Trophoblast cell (in vitro differentiated cells and primary cell): Measurements from ENCODE around the gene TACC2.

Experiments used
- DNase-seq, 2 donors: peaks; one replicate each; pipeline ENCODE4 v3.0.0-alpha.2; 2016
- H2AFZ ChIP-seq: 2 replicates; pipeline ENCODE4 v1.6.1; 2013; ENCODE audit warnings: low read length, moderate library complexity, mild to moderate bottlenecking; ENCODE audit not compliant: insufficient read depth, poor library complexity
- H2AK5ac ChIP-seq: 2 replicates; pipeline ENCODE4 v1.6.1; 2013; ENCODE audit warnings: mild to moderate bottlenecking, low read length
- H2BK120ac ChIP-seq: 2 replicates; pipeline ENCODE4 v1.6.1; 2013; ENCODE audit warnings: low read length, mild to moderate bottlenecking, moderate library complexity; ENCODE audit not compliant: insufficient read depth, poor library complexity
- H2BK12ac ChIP-seq: 2 replicates; pipeline ENCODE4 v1.6.1; 2013; ENCODE audit warnings: mild to moderate bottlenecking, low read length, moderate library complexity
- H2BK5ac ChIP-seq: 2 replicates; pipeline ENCODE4 v1.6.1; 2013; ENCODE audit warnings: low read length, low read depth, moderate library complexity, mild to moderate bottlenecking; ENCODE audit not compliant: poor library complexity
- H3K14ac ChIP-seq: 2 replicates; pipeline ENCODE4 v1.6.1; 2013; ENCODE audit warnings: mild to moderate bottlenecking, low read length
- H3K18ac ChIP-seq: 2 replicates; pipeline ENCODE4 v1.6.1; 2013; ENCODE audit warnings: mild to moderate bottlenecking, low read length
- H3K23ac ChIP-seq: 2 replicates; pipeline ENCODE4 v1.6.1; 2013; ENCODE audit warnings: low read length
- H3K27ac ChIP-seq: 2 replicates; pipeline ENCODE4 v1.5.1; 2013; ENCODE audit warnings: low read depth, mild to moderate bottlenecking, inconsistent platforms, low read length, moderate library complexity
- H3K27me3 ChIP-seq: 2 replicates; pipeline ENCODE4 v1.6.1; 2013; ENCODE audit warnings: inconsistent platforms, mild to moderate bottlenecking, low read length, moderate library complexity; ENCODE audit not compliant: insufficient read depth
- H3K36me3 ChIP-seq, 2 experiments: 1 replicate in 1 of 2; 2 replicates in 1 of 2; pipeline ENCODE4 v1.6.1; 2013; ENCODE audit warnings: low read length in 2 of 2, mild to moderate bottlenecking in 2 of 2, moderate library complexity in 1 of 2; ENCODE audit not compliant: insufficient read depth in 2 of 2, control insufficient read depth in 1 of 2
- H3K4ac ChIP-seq: 2 replicates; pipeline ENCODE4 v1.6.1; 2013; ENCODE audit warnings: low read depth, mild to moderate bottlenecking, low read length, moderate library complexity
- H3K4me1 ChIP-seq, 2 experiments: 1 replicate in 1 of 2; 2 replicates in 1 of 2; pipeline ENCODE4 v1.6.1; 2013; ENCODE audit warnings: low read length in 2 of 2, mild to moderate bottlenecking in 2 of 2, moderate library complexity in 1 of 2; ENCODE audit not compliant: insufficient read depth in 2 of 2, control insufficient read depth in 1 of 2
- H3K4me2 ChIP-seq: 2 replicates; pipeline ENCODE4 v1.6.1; 2013; ENCODE audit warnings: inconsistent platforms, mild to moderate bottlenecking, low read length, moderate library complexity
- H3K4me3 ChIP-seq: 2 replicates; pipeline ENCODE4 v1.5.1; 2013; ENCODE audit warnings: mild to moderate bottlenecking, low read depth, low read length, inconsistent platforms
- H3K79me1 ChIP-seq: one replicate; pipeline ENCODE4 v1.6.1; 2013; ENCODE audit warnings: low read length
- H3K79me2 ChIP-seq: 2 replicates; pipeline ENCODE4 v1.6.1; 2013; ENCODE audit warnings: low read length, mild to moderate bottlenecking; ENCODE audit not compliant: control insufficient read depth, insufficient read depth, poor library complexity
- H3K9ac ChIP-seq: 2 replicates; pipeline ENCODE4 v1.6.1; 2013; ENCODE audit warnings: mild to moderate bottlenecking, low read length
- H3K9me3 ChIP-seq: 2 replicates; pipeline ENCODE4 v1.6.1; 2013; ENCODE audit warnings: low read depth, mild to moderate bottlenecking, control low read depth, inconsistent platforms, low read length; ENCODE audit not compliant: insufficient read depth
- H4K12ac ChIP-seq: 2 replicates; pipeline ENCODE4 v1.6.1; 2013; ENCODE audit warnings: low read depth, mild to moderate bottlenecking, low read length, moderate library complexity
- H4K8ac ChIP-seq: 2 replicates; pipeline ENCODE4 v1.6.1; 2013; ENCODE audit warnings: low read depth, mild to moderate bottlenecking, low read length, moderate library complexity
- H4K91ac ChIP-seq: one replicate; pipeline ENCODE4 v1.6.1; 2013; ENCODE audit warnings: low read depth, mild to moderate bottlenecking, low read length, moderate library complexity
- WGBS: extraction: QIAGEN DNeasy Blood & Tissue Kit; methylation state at CpG from one replicate; pipeline ENCODE4 v1.1.7; 2013; ENCODE audit warnings: missing lambda C conversion rate; ENCODE audit not compliant: insufficient read length, insufficient coverage; ENCODE audit errors: extremely low coverage; 5-methylcytosine and 5-hydroxymethylcytosine counted together

TACC2 gene

DNA sequence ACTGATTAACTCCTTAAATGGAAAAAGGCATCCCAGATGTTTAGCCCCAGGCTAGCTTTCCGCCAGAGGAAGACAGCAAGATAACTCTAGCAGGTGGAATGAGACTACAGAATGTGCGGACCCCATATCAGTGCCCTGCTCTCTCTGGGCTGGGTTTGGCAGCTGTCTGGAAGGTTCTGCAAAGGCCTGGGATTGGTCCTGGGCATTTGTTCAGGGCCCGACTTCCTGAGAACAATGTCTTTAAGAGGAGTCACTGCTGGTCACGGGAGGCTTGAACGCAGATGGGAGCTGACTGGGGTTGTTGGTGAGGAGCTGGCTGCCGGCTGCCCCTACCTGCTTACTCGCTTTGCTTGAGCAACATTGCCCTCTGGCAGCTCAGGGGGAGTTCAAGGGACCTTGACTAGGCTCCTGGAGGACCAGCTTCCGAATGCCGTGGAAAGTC, 151.5 kb downstream of the TACC2 start:
- Histone ChIP-seq H3K9ac (no peak overlapping the region), H3K18ac (no peak overlapping the region), H3K14ac (no peak overlapping the region), H3K27me3 (no peaks in the 10 kb centered on the region), H3K4ac (no peak overlapping the region), H3K27ac (no peak overlapping the region), H2BK5ac (no peak overlapping the region), H3K36me3 (peaks cover 0 to 2% of the 10 kb centered on the region in 2 experiments), H3K4me1 (peaks cover 8 to 11% of the 10 kb centered on the region in 2 experiments), H3K79me1 (no peaks in the 10 kb centered on the region), H3K9me3 (peaks cover 5% of the 10 kb centered on the region), H2BK12ac (no peak overlapping the region), H4K91ac (no peak overlapping the region), H3K79me2 (no peaks in the 10 kb centered on the region), H2BK120ac (no peak overlapping the region), H4K8ac (no peak overlapping the region), H3K23ac (no peak overlapping the region), H3K4me2 (no peak overlapping the region), H2AK5ac (no peak overlapping the region), H3K4me3 (no peak overlapping the region), H4K12ac (no peak overlapping the region), H2AFZ (no peak overlapping the region)
- WGBS: no CpG with 5 or more reads among the region's 9 CpGs
- DNase-seq: peak; percentile 9 to 28

DNA sequence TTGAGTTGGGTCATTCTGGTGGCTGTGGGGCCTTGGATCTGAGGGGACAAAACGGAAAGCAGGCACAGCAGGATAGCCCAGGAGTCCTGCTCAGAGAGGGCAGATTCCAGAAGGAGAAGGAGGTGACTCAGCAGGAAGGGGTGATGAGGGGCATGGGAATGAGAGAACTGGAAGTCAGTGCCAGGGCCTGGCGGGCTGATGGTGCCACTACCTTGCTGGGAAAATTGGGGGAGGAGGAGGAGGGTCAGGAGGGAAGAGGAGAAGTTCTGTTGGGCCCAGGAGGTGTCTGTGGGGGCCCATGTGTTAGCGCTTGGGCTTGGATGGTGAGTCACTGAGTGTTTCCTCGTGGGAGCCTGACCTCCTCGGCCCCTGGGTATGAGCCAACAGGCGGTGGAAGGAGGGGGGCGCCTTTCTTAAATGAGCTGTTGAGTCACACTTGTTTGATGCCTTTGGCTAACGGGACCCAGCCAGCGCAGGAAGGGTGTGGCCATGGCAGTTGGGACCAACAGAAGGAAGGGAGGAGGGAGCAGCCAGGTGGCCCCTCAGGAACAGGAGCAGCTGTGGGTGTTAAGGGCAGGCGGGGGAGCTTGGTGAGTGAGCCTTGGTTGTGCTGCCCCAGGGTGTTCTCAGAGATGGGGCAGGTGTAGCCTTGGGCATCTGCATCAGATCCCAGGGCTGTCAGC, 152.1 kb downstream of the TACC2 start:
- no peaks in the 10 kb centered on the region for H3K27me3 ChIP-seq
- H4K8ac ChIP-seq: no peak overlapping the region
- DNase-seq: peak; percentile 5 to 10
- H3K18ac ChIP-seq: no peak overlapping the region
- H3K36me3 ChIP-seq: peaks cover 2 to 3% of the 10 kb centered on the region in 2 experiments
- H3K9ac ChIP-seq: no peak overlapping the region
- H3K79me2 ChIP-seq: no peaks in the 10 kb centered on the region
- H2AK5ac ChIP-seq: no peak overlapping the region
- H2BK12ac ChIP-seq: no peak overlapping the region
- WGBS: no CpG with 5 or more reads among the region's 10 CpGs
- H2BK5ac ChIP-seq: no peak overlapping the region
- H3K4me3 ChIP-seq: no peak overlapping the region
- no peak overlapping the region for H3K14ac ChIP-seq
- H3K4me2 ChIP-seq: no peak overlapping the region
- H2AFZ ChIP-seq: no peak overlapping the region
- no peak overlapping the region for H3K4ac ChIP-seq
- H3K4me1 ChIP-seq: peaks cover 8 to 11% of the 10 kb centered on the region in 2 experiments
- no peak overlapping the region for H2BK120ac ChIP-seq
- H3K79me1 ChIP-seq: no peaks in the 10 kb centered on the region
- no peak overlapping the region for H4K12ac ChIP-seq
- no peak overlapping the region for H4K91ac ChIP-seq
- H3K27ac ChIP-seq: no peak overlapping the region
- no peak overlapping the region for H3K23ac ChIP-seq
- peaks cover 5% of the 10 kb centered on the region for H3K9me3 ChIP-seq

DNA sequence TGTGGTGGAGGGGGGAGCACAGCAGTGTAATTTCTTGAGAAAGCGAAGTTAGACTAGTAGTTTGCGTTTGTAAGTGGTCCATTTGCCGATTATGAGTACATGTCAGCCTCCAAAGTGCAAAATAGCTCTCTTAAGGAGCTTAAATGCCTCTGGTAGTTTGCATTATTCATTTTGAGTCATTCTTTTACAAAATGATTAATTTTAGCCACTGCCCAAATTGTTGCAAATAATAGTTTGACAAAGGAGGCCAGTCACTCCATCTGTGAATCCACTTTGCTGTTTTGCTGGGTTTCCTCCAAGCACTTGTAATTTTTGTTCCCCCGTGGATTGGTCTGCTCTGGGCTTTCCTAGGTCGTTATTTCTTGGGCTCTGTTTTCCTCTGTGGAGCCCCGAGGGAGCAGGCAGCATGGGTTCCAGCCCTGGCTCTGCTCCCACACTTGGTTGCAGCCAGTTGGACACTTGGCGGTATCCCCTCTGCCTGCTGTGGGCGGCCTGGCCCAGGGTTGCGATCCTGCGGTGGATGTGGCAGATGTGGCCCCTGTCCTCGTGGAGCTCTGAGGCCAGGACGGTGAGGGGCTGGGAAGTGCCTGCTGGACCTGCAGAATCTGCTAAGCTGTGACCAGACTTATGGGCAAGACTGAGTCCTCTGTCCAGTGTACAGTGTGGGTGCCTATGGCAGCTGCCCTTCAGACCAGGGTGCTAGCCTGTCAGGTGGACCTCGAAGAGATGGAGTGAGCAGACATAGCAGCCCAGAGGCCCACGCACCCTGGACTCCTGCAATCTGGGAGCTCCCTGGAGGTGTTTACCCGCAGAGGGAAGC, 153.1 kb downstream of the TACC2 start:
- Histone ChIP-seq H3K4me2 (no peak overlapping the region), H2AK5ac (no peak overlapping the region), H3K4me3 (no peak overlapping the region), H4K12ac (no peak overlapping the region), H3K23ac (no peak overlapping the region), H3K18ac (no peak overlapping the region), H2BK5ac (no peak overlapping the region), H3K27ac (no peak overlapping the region), H2BK120ac (no peak overlapping the region), H3K9ac (no peak overlapping the region), H2BK12ac (no peak overlapping the region), H3K9me3 (peaks cover 5% of the 10 kb centered on the region), H2AFZ (no peak overlapping the region), H4K8ac (no peak overlapping the region), H4K91ac (no peak overlapping the region), H3K14ac (no peak overlapping the region), H3K27me3 (no peaks in the 10 kb centered on the region), H3K79me2 (no peaks in the 10 kb centered on the region), H3K4ac (no peak overlapping the region), H3K79me1 (no peaks in the 10 kb centered on the region), H3K36me3 (peaks cover 2 to 3% of the 10 kb centered on the region in 2 experiments), H3K4me1 (peaks cover 8 to 11% of the 10 kb centered on the region in 2 experiments)
- DNase-seq: no peak
- WGBS: no CpG with 5 or more reads among the region's 15 CpGs

DNA sequence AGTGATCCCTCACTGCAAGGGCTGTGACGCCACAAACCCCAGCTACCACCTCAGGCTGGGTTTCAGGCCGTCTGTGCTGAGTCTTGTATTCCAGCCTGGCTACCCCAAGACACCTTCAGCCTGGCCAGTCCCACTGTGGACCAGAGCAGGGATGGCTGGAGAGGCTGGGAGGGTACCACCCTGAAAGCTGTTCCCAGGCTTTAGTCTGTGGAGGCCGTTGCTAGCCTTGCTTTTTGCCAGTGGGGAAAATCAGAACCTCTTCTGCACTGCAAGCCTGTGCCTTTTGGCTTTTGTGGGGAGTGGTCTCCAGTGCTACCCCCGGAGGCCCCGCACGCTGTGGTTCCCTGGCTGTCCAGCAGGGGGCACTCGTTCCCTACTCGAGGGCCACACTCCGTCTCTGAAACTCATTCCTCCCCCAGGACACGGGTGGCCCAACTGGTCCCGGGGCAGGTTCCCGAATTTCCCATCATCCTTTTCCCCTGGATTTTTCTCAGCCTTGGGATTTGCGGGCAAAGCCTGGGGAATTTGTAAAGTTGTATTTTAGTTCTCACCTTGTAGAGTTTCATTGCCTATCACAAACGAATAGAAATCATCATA, 153.8 kb downstream of the TACC2 start:
- no peak overlapping the region for H2BK120ac ChIP-seq
- no CpG with 5 or more reads among the region's 14 CpGs for WGBS
- H2AFZ ChIP-seq: no peak overlapping the region

More for the DNA sequence above, 153.8 kb downstream of the TACC2 start:
- H3K18ac ChIP-seq: no peak overlapping the region
- H3K4me3 ChIP-seq: no peak overlapping the region
- DNase-seq: peak in 1 of 2 donors; percentile 57
- H3K4ac ChIP-seq: no peak overlapping the region
- no peak overlapping the region for H3K23ac ChIP-seq
- no peaks in the 10 kb centered on the region for H3K79me1 ChIP-seq
- H3K9me3 ChIP-seq: peaks cover 5% of the 10 kb centered on the region
- H4K12ac ChIP-seq: no peak overlapping the region
- H2BK5ac ChIP-seq: no peak overlapping the region
- no peaks in the 10 kb centered on the region for H3K79me2 ChIP-seq
- no peak overlapping the region for H4K91ac ChIP-seq
- H2AK5ac ChIP-seq: no peak overlapping the region
- no peak overlapping the region for H3K9ac ChIP-seq
- no peak overlapping the region for H2BK12ac ChIP-seq
- H3K4me1 ChIP-seq: peaks cover 8 to 11% of the 10 kb centered on the region in 2 experiments
- H3K27me3 ChIP-seq: no peaks in the 10 kb centered on the region
- H3K27ac ChIP-seq: no peak overlapping the region
- no peak overlapping the region for H3K14ac ChIP-seq
- peaks cover 2 to 3% of the 10 kb centered on the region in 2 experiments for H3K36me3 ChIP-seq
- H3K4me2 ChIP-seq: no peak overlapping the region
- H4K8ac ChIP-seq: no peak overlapping the region
